Esophagus muscularis mucosa (tissue), 3 donors: ENCODE measurements around the gene ISCA2.

Experiments used
- EP300 ChIP-seq: sonication (generic); formaldehyde crosslinking; IDR thresholded peaks from one replicate; pipeline ENCODE4 v1.6.1; 2017; ENCODE audit warnings: antibody characterized with exemption
- TF ChIP-seq, protein P1 (sequence below), 3 experiments: fragments of 200-600 bp in 2 of 3; fragments of 450-650 bp in 1 of 3; sonication (generic) in 2 of 3; IDR thresholded peaks; one replicate each; pipeline ENCODE4 v1.5.1; 2017 to 2019; ENCODE audit warnings: antibody characterized with exemption in 3 of 3, mild to moderate bottlenecking in 2 of 3, moderate library complexity in 1 of 3

DNA sequence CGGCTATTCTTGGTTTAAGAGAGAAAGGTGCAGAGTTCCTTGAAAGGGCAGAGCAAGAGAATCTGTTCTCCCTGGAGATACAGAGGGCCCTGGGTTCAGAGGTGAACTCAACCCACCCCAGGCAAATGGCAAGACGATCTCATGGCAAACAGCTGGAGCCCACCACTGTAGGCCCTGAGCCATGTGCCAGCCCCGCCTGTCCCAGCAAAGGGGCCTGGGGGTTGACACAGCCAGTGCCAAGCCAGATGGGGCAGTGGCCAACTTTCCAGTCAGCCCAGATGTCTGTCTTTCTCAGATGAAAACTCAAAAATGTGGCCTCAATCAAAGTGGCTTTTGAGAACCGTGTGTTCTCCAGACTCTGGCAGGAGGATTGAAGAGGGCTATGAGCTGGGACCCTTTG, 51.8 kb downstream of the ISCA2 start:
- TF ChIP-seq, protein P1, sequence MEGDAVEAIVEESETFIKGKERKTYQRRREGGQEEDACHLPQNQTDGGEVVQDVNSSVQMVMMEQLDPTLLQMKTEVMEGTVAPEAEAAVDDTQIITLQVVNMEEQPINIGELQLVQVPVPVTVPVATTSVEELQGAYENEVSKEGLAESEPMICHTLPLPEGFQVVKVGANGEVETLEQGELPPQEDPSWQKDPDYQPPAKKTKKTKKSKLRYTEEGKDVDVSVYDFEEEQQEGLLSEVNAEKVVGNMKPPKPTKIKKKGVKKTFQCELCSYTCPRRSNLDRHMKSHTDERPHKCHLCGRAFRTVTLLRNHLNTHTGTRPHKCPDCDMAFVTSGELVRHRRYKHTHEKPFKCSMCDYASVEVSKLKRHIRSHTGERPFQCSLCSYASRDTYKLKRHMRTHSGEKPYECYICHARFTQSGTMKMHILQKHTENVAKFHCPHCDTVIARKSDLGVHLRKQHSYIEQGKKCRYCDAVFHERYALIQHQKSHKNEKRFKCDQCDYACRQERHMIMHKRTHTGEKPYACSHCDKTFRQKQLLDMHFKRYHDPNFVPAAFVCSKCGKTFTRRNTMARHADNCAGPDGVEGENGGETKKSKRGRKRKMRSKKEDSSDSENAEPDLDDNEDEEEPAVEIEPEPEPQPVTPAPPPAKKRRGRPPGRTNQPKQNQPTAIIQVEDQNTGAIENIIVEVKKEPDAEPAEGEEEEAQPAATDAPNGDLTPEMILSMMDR (IDR thresholded peaks at IDR 0.05), result no peak
- no peak for TF ChIP-seq EP300
